BE2C (cell line): ENCODE measurements around the gene RGPD8. TPM values are rescaled to one million over a fixed set of nuclear protein-coding genes. Genes with fewer than 3 reads are reported as not detected.
"Not testable (repeated sequence)": the region's sequence is repeated elsewhere in the genome, so short reads cannot be mapped to it uniquely, and the experiment has no call there.

Experiments used
- DNase-seq: peaks from one replicate; pipeline ENCODE4 v3.0.0-alpha.2; 2020
- H3K27me3 ChIP-seq: fragments of 250-450 bp; sonication (Bioruptor Pico); 2 replicates; pipeline ENCODE4 v1.5.1; 2020; ENCODE audit warnings: mild to moderate bottlenecking
- H3K36me3 ChIP-seq: fragments of 250-450 bp; sonication (Bioruptor Pico); 2 replicates; pipeline ENCODE4 v1.5.1; 2020; ENCODE audit warnings: mild to moderate bottlenecking
- H3K4me1 ChIP-seq: fragments of 250-450 bp; sonication (Bioruptor Pico); 2 replicates; pipeline ENCODE4 v1.5.1; 2020
- H3K4me3 ChIP-seq: 2 replicates; pipeline ENCODE4 v1.5.1; 2011; ENCODE audit warnings: low read depth, low read length
- H3K9me3 ChIP-seq: fragments of 250-450 bp; sonication (Bioruptor Pico); 2 replicates; pipeline ENCODE4 v1.5.1; 2020
- CTCF ChIP-seq: IDR thresholded peaks from 2 replicates; pipeline ENCODE4 v1.5.1; 2012; ENCODE audit warnings: mild to moderate bottlenecking, low read depth, low read length
- polyA plus RNA-seq: library from polyadenylated mRNA; unstranded; fragments of >200 nt; gene quantifications from one replicate; pipeline ENCODE4 v1.2.1, GENCODE V29; 2012; ENCODE audit warnings: low read depth, missing spikeins; ENCODE audit not compliant: insufficient read length, insufficient read depth

Gene RGPD8
- not detected for polyA plus RNA-seq

- peak; percentile 60 for DNase-seq
- TF ChIP-seq CTCF, result peak; percentile 32
- not testable (repeated sequence) for H3K4me3 ChIP-seq, H3K36me3 ChIP-seq, H3K4me1 ChIP-seq, H3K27me3 ChIP-seq, H3K9me3 ChIP-seq
These were observed at the start of gene RGPD8 for GRCh38 chr2:112433480-112433879. RGPD8 (minus strand) TSS chr2:112433645; CDS start chr2:112433453, 192 bp downstream.

GRCh38 chr2:112483042-112483473 is 49.6 kb upstream of the RGPD8 start:
- DNase-seq, result peak; percentile 63
- H3K27me3 ChIP-seq, result no peaks in the 10 kb centered on the region
- TF ChIP-seq CTCF, result no peak
- no peaks in the 10 kb centered on the region for H3K9me3 ChIP-seq
- H3K4me1 ChIP-seq, result no peaks in the 10 kb centered on the region
- H3K4me3 ChIP-seq, result peak overlapping the region; percentile 81
- H3K36me3 ChIP-seq, result peaks cover 17% of the 10 kb centered on the region

- H3K4me3 ChIP-seq, result peak overlapping the region; percentile 81
- H3K9me3 ChIP-seq, result no peaks in the 10 kb centered on the region
- no peak for TF ChIP-seq CTCF
- no peaks in the 10 kb centered on the region for H3K4me1 ChIP-seq
- H3K27me3 ChIP-seq, result no peaks in the 10 kb centered on the region
- peak; percentile 27 for DNase-seq
- H3K36me3 ChIP-seq, result peaks cover 13% of the 10 kb centered on the region
These were observed 49.0 kb upstream of the RGPD8 start for GRCh38 chr2:112482309-112483041.

GRCh38 chr2:112481528-112482233 is 48.2 kb upstream of the RGPD8 start, which contains the start of gene TTL:
TTL (plus strand) TSS chr2:112482156; CDS start chr2:112482345, 189 bp downstream.
- DNase-seq, result peak; percentile 69
- H3K36me3 ChIP-seq, result peaks cover 13% of the 10 kb centered on the region
- no peak for TF ChIP-seq CTCF
- H3K9me3 ChIP-seq, result no peaks in the 10 kb centered on the region
- no peaks in the 10 kb centered on the region for H3K4me1 ChIP-seq
- peak within 1 kb of the TSS; percentile 81 for H3K4me3 ChIP-seq
- H3K27me3 ChIP-seq, result no peaks in the 10 kb centered on the region

- peak; percentile 81 for DNase-seq
- peak; percentile 61 for TF ChIP-seq CTCF
- Histone ChIP-seq H3K4me3 (peak overlapping the region; percentile 71), H3K9me3 (no peaks in the 10 kb centered on the region), H3K4me1 (no peaks in the 10 kb centered on the region), H3K36me3 (peaks cover 7% of the 10 kb centered on the region), H3K27me3 (no peaks in the 10 kb centered on the region)
These were observed 47.6 kb upstream of the RGPD8 start for GRCh38 chr2:112481050-112481527.
